Mucosa of rectum (tissue), 2 donors: ENCODE measurements around the gene AKAP14.

ENCODE experiments used
- H3K27ac ChIP-seq, 2 donors: one replicate each; pipeline ENCODE4 v1.7.0; 2013; ENCODE audit warnings: inconsistent platforms in 2 of 2, low read depth in 2 of 2, low read length in 2 of 2
- H3K27me3 ChIP-seq, 2 donors: one replicate each; pipeline ENCODE4 v1.7.0; 2013; ENCODE audit warnings: low read length in 2 of 2; ENCODE audit not compliant: control insufficient read depth in 2 of 2, insufficient read depth in 2 of 2
- H3K36me3 ChIP-seq, 2 donors: one replicate each; pipeline ENCODE4 v1.7.0; 2013; ENCODE audit warnings: low read length in 2 of 2; ENCODE audit not compliant: control insufficient read depth in 2 of 2, insufficient read depth in 2 of 2
- H3K4me1 ChIP-seq, 2 donors: one replicate each; pipeline ENCODE4 v1.7.0; 2013; ENCODE audit warnings: low read length in 2 of 2, mild to moderate bottlenecking in 1 of 2; ENCODE audit not compliant: control insufficient read depth in 2 of 2, insufficient read depth in 2 of 2
- H3K4me3 ChIP-seq, 2 donors: one replicate each; pipeline ENCODE4 v1.7.0; 2013; ENCODE audit warnings: low read length in 2 of 2
- H3K9ac ChIP-seq, 2 donors: one replicate each; pipeline ENCODE4 v1.7.0; 2013; ENCODE audit warnings: low read length in 2 of 2, low read depth in 1 of 2, mild to moderate bottlenecking in 1 of 2
- H3K9me3 ChIP-seq, 2 donors: one replicate each; pipeline ENCODE4 v1.7.0; 2013; ENCODE audit warnings: low read length in 2 of 2; ENCODE audit not compliant: control insufficient read depth in 2 of 2
- donor health status: healthy.
- donor health status: Normal muscosa, but diverticular disease.

The AKAP14 gene

DNA sequence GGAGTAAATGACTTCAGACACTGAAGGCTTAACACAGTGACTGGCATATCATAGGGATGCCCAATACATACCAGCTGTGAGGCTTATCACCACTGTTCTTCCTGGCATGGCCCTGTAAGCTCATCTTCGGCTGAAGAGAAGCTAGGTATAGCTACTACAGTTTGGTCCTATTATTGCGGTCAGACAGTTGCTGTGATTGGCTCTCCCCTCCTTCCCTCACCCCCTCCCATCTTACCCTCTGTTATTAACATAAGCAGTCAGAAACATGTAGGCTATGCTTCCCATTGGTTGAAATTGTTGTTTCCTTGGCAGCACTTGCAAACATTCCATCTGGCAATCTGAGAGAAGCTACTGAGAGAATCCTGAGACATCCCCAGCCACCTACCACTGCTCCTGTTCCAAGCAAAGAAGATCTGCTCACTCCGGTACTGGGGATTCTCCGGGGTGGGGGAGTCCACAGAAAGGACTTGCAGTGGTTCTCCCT, at the start of gene AKAP14:
AKAP14 (plus strand) TSS at position 51 of the 484 bp plus-strand sequence. CDS start 7,331 bp downstream, outside the sequence.
- Histone ChIP-seq H3K27ac (no peak within 1 kb of the TSS), H3K36me3 (no peaks in the 10 kb centered on the region), H3K4me1 (peaks cover 0 to 3% of the 10 kb centered on the region in 2 donors), H3K4me3 (no peak within 1 kb of the TSS), H3K9ac (no peak within 1 kb of the TSS), H3K27me3 (no peaks in the 10 kb centered on the region), H3K9me3 (no peaks in the 10 kb centered on the region)

DNA sequence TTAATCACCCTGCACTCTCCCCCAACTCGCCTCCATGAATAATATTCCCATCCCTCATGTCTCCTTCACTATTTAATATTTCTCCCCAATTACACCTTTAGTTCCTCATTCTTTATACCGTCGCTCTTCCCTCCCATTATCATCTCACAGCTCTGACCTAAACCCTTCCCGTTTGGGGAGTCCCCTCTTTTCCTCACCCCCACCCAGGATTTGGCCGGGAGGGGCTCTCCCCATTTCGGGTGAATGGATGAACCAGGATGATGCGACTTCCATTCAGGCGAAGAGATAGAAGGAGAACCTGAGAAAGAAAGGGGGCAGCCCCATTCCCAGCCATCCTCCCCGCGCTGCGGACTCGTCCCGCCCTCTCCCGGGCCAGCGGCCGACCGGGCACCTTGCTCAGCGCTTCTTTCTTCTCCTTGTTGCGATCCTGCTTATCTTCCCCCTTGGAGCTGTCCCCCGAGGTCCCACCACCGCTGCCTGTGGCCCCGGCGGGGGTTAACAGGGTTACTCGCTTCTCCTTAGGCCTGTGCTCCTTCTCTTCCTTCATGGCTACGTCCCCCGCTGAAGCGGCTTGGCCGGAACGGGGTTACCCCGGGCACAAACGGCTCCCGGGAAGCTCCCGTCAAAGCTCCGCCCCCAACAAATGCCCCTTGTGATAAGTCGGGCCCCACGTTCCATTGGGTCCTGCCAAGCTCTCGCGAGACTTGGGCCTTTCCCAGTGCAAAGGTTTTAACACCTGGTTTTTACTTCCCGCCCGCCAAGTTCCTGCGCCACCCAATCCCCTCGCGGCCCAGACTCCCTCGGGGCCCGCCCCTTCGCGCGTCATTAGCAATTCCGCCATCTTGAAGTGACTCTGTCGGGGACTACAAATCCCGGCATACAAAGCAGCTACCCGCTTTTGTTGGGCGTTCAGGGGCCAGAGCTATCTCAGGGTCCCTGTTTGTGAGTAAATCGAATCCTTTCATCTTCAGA, 43.0 kb upstream of the AKAP14 start, which contains the start of gene UPF3B:
UPF3B (minus strand) TSS at position 582 of the 972 bp plus-strand sequence; CDS start at position 547, 35 bp downstream.
- peak within 1 kb of the TSS; percentile 82 to 84 for H3K4me3 ChIP-seq
- no peaks in the 10 kb centered on the region for H3K9me3 ChIP-seq
- peaks cover 0 to 3% of the 10 kb centered on the region in 2 donors for H3K4me1 ChIP-seq
- H3K36me3 ChIP-seq, result no peaks in the 10 kb centered on the region
- H3K9ac ChIP-seq, result peak within 1 kb of the TSS; percentile 70 to 77
- H3K27ac ChIP-seq, result peak within 1 kb of the TSS; percentile 87 to 90
- H3K27me3 ChIP-seq, result no peaks in the 10 kb centered on the region

DNA sequence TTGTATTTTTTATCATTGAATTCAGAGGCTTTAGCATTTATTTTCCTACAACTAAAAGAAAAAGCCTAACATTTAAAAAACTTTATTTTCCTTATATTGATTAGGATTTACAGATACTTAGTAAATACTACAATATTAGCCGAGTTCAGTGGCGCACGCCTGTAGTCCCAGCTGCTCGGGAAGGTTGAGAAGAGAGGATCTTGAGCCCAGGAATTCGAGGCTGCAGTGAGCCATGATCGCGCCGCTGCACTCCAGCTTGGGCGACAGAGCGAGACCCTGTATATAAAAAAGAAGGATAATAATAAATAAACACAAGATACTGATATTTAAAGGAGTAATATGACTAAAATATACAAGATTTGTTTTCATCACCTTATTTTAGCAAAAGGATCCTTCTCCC, 42.2 kb upstream of the AKAP14 start:
- peaks cover 0 to 3% of the 10 kb centered on the region in 2 donors for H3K4me1 ChIP-seq
- H3K9ac ChIP-seq, result peak overlapping the region; percentile 15 to 38
- H3K4me3 ChIP-seq, result peak overlapping the region; percentile 58 to 67
- H3K9me3 ChIP-seq, result no peaks in the 10 kb centered on the region
- no peaks in the 10 kb centered on the region for H3K36me3 ChIP-seq
- H3K27me3 ChIP-seq, result peaks cover 0 to 2% of the 10 kb centered on the region in 2 donors
- H3K27ac ChIP-seq, result peak overlapping the region in 1 of 2 donors; percentile 47

DNA sequence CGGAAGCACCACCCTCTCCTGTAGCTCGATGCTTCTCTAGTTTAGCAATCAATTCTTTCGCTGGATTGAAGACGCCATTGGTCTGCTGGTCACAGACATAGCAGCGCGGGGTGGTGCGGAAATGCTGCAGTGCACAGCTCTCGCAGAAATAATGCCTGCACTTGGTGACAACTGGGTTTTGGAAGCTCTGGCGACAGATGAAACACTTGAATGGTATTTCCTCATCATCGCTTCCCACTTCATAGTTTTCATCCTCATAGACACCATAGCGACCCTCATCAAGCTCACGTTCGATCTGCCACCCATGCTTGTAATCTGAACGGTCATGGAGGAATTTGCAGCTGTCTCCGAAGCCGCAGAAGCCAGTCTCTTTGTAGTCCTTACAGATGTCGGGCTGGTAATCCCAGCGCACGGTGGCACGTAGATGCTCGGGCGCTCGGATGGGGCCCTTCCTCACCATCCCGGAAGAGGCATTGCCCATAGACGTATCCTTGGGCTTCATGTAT, 25.0 kb upstream of the AKAP14 start:
- H3K4me3 ChIP-seq, result peak overlapping the region; percentile 77 to 93

DNA sequence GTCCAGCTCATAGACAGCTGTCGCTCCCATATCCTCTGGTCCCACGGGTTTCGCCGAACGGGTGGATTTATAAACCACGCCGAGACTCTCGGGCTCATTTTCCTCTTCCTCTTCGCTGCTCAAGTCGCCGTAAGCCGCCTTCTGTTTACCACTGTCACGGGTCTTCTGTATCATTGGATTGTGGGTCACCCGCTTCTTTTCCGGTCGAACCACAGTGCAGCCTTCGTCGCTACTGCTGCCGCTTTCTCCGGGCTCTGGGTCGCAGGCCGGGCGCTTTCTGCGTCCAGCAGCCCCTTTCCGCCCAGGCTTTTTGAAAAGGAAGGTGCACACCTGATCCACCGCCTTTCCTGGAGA, 24.5 kb upstream of the AKAP14 start:
- H3K4me1 ChIP-seq, result no peaks in the 10 kb centered on the region
- peak overlapping the region; percentile 77 to 93 for H3K4me3 ChIP-seq
- no peaks in the 10 kb centered on the region for H3K27me3 ChIP-seq
- no peaks in the 10 kb centered on the region for H3K9me3 ChIP-seq
- H3K27ac ChIP-seq, result peak overlapping the region; percentile 92 to 93
- H3K9ac ChIP-seq, result peak overlapping the region; percentile 83 to 92
- peaks cover 0 to 3% of the 10 kb centered on the region in 2 donors for H3K36me3 ChIP-seq

More for the DNA sequence above, 25.0 kb upstream of the AKAP14 start:
- Histone ChIP-seq H3K27ac (peak overlapping the region; percentile 92 to 93), H3K36me3 (no peaks in the 10 kb centered on the region), H3K9ac (peak overlapping the region; percentile 83 to 92), H3K9me3 (no peaks in the 10 kb centered on the region), H3K27me3 (no peaks in the 10 kb centered on the region), H3K4me1 (no peaks in the 10 kb centered on the region)

DNA sequence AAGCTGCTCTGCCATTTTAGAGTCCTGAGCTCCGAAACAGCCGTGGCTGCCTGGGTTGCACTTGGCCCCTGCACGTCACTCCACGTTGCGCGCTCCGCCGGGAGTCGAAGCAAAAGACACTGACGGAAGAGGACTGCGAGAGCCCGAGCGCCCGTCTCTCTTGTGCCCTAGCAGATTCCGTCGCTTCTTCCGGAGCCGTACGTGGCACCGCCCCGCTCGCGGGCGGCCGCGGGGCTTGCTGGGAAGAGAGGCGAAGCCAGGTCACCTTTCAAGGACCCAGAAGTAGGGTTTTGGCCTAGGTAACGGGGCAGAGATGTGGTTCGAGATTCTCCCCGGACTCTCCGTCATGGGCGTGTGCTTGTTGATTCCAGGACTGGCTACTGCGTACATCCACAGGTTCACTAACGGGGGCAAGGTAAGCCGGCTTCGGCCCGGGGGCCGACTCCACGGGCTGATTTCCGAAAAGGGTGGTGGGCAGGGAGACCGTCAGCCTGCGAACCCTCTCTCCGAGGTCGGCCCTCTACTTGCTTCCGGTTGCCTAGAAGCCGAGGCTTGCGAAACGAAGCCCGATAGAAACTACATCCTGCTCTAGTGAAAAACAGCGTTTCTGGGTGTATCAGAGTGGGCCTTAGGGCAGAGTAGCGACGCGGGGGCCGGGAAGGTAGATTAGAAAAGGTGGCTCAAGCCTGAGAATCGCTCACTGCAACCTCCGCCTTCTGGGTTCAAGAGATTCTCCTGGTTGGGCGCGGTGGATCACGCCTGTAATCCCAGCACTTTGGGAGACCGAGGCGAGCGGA, 23.9 kb upstream of the AKAP14 start, which contains the start of the genes NDUFA1 and RNF113A:
NDUFA1 (plus strand) TSS at position 234 of the 797 bp plus-strand sequence; CDS start at position 314, 80 bp downstream.
RNF113A (minus strand) TSS at position 135 of the 797 bp plus-strand sequence; CDS start at position 15, 120 bp downstream.
- Histone ChIP-seq H3K27me3 (no peaks in the 10 kb centered on the region), H3K4me1 (no peaks in the 10 kb centered on the region), H3K4me3 (peak within 1 kb of the TSS; percentile 77 to 93), H3K36me3 (peaks cover 0 to 5% of the 10 kb centered on the region in 2 donors), H3K9ac (peak within 1 kb of the TSS; percentile 83 to 92), H3K27ac (peak within 1 kb of the TSS; percentile 92 to 93), H3K9me3 (no peaks in the 10 kb centered on the region)

- H3K4me3 ChIP-seq, result no peak overlapping the region
- H3K27ac ChIP-seq, result no peak overlapping the region
- no peak overlapping the region for H3K9ac ChIP-seq
- H3K9me3 ChIP-seq, result no peaks in the 10 kb centered on the region
- peaks cover 0 to 3% of the 10 kb centered on the region in 2 donors for H3K27me3 ChIP-seq
- H3K4me1 ChIP-seq, result no peaks in the 10 kb centered on the region
- peaks cover 0 to 7% of the 10 kb centered on the region in 2 donors for H3K36me3 ChIP-seq
Measured at GRCh38 chrX:119878740-119879139, 17.0 kb upstream of the AKAP14 start.

DNA sequence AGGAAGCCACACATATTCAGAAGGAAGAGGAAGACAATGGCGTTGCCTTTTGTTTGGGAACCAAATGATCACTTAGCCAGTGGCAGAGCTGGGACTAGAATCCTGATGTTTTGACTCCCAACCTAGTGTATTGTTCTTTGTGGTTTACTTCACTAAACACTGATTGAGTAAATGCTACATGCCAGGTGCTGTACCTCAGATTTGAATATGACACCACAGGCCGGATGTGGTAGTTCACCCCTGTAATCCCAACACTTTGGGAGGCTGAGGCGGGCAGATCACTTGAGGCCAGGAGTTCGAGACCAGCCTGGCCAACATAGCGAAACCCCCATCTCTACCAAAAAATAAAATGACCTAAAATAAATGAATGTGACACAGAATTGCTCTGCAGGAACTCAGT, 15.6 kb upstream of the AKAP14 start:
- Histone ChIP-seq H3K9ac (no peak overlapping the region), H3K4me3 (no peak overlapping the region), H3K27me3 (peaks cover 0 to 3% of the 10 kb centered on the region in 2 donors), H3K36me3 (peaks cover 0 to 7% of the 10 kb centered on the region in 2 donors), H3K9me3 (no peaks in the 10 kb centered on the region), H3K27ac (no peak overlapping the region), H3K4me1 (no peaks in the 10 kb centered on the region)

DNA sequence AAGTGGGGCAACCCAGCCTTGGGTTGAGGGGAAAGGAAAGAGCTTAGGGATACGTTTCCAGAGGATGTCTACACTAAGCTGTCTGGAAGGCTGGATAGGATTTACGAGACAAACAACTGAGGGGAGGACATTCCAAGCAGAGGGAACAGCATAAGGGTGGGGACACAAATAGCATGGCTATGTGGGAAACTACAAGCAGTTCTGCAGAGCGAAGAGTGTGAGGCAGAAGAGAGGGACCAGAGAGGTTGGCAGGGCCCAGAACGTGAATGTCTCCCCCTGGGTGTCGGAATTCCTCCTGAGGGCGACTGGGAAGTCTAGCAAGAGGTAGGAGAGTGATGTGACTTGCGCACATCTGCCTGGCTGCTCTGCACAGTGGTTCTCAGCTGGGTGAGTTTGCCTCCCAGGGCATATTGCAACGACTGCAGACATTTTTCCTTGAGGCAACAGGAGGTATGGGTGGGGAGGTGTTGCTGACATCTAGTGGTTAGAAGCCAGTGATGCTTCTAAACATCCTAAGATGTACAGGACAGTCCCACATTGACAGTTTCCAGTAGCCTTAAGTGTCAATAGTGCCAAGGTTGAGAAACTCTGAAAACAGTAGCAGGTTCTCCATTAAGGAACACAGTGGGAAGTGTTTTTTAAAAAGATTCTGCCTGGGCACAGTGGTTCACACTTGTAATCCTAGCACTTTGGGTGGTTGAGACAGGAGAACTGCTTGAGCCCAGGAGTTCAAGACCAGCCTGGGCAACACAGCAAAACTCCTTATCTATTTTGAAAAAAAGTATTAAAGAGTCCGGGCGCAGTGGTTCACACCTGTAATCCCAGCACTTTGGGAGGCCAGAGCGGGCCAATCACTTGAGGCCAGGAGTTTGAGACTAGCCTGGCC, 14.9 kb upstream of the AKAP14 start:
- Histone ChIP-seq H3K27ac (no peak overlapping the region), H3K36me3 (peaks cover 0 to 7% of the 10 kb centered on the region in 2 donors), H3K4me1 (no peaks in the 10 kb centered on the region), H3K4me3 (no peak overlapping the region), H3K9me3 (no peaks in the 10 kb centered on the region), H3K27me3 (peaks cover 0 to 3% of the 10 kb centered on the region in 2 donors), H3K9ac (no peak overlapping the region)
